HG03378 (cell line): ENCODE measurements around the gene AMACR.

Experiments
- ATAC-seq: cut with Tn5 transposase; IDR thresholded peaks from one replicate; pipeline ENCODE4 v1.9.1; 2021; ENCODE audit warnings: mild to moderate bottlenecking, moderate library complexity; ENCODE audit not compliant: unreplicated experiment

The AMACR gene

DNA sequence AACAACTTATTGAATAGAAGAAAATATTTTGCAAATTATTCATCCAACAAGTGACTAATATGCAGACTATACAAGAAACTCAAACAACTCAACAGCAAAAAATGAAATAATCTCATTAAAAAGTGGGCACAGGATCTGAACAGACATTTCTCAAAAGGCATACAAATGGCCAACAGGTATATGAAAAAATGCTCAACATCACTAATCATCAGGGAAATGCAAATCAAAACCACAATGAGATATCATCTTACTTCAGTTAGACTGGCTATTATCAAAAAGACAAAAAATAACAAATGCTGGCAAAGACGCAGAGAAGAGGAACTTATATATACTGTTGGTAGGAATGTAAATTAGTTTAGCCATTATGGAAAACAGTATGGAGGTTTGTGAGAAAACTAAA, 1.8 kb upstream of the AMACR start:
- ATAC-seq = no peak

DNA sequence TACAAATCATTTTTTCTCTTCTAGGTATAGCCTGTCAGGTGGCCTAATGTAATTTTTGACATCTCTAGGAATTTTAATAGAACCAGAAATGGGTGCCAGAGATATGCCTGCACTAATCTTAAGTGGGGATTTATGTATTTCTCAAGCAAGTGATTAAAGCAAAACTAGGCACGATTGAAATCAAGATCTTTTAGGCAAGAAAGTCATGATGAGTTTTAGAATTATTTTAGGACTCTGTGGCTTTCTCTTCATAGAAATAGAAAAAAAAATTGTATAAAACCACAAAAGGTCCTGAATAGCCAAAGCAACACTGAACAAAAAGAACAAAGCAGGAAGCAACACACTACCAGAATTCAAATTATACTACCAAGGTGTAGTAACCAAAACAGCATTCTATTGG, 952 bp upstream of the AMACR start:
- ATAC-seq = no peak

DNA sequence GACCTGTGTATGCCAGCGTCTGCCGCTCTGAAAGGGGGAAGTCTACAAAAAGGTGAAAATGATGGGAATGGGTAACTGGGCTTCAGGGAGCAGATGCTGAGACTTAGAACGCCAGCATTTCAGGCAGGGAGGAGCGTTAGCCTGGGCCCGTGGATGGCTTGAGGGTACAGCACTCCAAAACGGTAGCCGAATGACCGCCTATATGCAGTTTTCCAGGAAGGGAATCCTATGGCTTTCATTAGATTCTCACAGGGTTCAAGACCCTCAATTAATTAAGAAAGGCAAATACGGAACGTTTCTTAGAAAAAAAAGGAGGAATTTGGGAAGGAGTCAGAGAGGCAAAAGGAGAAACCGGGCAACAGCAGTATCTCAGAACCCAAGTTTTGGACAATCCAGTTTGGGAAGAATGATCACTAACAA, 639 bp downstream of the AMACR start:
- no peak for ATAC-seq

DNA sequence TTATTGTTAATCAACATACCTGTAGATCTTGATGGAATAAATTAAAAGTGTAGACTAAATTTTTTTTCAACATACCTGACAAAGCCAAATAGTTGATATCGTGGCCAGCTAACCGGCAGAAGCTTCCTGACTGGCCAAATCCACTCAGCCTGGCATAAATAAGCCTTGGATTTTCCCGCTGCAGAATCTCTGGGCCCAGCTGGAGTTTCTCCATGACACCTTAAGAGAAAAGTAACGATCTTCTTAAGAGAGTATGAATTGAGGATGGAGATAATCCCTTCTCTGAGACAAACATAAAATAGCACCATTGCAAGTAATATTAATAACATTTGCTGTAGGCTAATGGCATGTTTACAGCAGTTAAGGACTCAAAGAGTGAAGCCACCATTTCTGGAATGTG, 2.2 kb downstream of the AMACR start:
- no peak for ATAC-seq

DNA sequence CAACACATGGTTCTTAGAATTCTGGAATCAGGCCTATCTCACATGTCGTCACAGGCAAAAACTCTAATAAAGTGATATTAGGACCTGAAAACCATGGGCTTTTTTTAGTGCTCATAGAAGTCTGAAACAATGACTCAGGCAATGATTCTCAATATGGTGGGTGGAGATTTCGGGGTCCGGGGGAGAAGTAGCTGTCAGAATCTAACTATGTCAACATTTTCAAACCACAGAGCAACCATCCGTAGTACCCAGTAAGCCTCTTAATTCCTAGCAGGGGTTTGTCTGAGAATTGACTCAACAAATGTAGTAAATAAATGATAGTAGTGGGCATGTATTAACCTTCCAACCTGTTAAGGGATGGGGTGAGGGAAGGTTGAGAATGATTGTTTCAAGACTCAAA, 2.6 kb downstream of the AMACR start:
- no peak for ATAC-seq

DNA sequence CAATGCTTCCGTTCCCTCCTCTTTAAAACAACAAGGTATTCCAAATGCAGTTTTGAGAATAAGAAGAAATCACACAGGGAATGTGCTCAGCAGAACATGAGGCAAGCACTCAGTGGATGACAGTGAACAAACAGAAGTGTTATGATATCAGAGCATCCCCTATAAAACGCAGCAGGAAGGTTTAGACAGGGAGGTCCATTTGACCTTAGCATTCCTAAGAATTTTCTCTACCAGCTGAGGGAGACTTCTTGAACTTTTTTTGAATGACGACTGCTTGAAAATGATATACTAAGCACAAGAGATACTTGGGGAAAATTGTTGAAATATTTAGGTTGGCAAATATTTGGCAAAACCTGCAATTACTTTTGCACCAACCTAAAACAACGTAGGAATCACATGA, 3.9 kb downstream of the AMACR start:
- ATAC-seq = no peak

DNA sequence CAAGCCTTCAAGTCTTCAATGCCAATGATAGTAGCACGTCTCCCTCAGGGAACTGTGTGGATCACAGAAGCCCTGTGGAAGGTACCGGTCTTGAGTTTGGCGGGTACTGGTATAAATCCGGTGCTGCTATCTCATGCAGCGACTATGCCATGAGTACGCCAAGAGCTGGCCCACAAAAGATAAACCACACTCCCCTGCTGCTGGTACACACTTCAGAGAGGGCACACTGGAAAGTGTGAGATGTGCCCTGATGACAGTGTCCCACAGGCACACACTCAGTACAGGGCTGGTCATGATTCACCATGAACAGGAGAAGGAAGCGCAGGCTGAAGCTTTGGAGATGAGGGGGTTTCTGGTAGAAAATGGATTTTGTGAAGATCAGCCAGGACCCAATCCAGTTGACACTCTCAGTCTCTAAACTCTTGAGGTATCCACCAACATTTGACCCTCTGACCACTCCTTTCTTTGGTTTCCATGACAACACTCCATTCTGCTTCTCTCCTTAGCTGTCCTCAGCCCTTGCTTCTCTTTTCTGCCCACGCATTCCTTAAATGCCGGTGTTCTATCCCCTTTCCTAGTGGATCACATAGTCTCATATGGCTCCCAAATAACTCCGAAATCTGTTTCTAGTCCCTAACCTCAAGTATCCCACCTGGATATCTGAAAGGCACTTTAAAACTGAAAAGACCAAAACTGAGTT, 5.1 kb downstream of the AMACR start:
- no peak for ATAC-seq

DNA sequence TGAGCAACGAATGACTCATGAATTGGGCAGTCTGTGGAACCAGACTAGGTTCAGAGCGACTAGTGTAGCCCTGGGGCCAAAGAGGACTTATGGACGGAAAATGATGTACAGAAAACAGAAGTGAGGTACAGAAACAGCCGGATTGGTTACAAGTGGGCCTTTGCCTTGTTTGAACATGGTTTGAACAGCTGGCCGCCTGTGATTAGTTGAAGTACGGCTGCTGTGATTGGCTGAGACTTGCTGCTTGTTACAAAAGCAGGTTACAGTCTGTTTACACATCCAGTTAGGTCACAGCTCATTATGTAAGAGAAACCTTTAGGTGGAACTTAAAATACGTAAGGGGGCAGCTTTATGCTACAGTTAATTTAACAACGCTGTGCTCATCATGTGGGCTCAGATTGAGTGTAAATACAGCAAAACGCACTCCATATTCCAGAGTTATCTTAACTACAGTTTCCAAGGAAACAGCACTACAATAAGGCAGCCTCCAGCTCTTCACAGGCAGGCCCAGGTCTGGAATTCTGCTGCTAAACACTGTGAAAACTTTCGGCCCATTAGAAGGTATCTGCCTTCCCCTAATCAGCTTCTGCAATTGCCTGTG, 6.5 kb downstream of the AMACR start:
- ATAC-seq = no peak

DNA sequence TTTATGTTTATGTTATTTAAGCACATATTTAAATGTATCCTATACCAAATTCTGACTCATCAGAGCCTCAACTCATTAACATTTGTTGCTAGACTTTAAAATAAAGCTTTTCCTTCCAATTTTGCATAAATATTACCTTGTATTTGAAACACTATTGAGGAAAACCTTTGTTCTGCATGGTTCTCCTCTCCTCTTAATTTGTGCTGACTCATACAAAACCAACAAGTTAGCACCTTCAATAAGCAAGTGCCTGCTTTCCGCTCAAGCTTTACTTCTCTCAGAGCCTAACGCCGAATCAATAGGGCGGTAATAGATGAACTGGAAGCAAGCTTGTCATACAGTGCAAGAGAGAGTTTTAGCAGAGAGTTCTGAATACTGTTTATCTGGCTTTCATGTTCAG, 7.9 kb downstream of the AMACR start:
- no peak for ATAC-seq

DNA sequence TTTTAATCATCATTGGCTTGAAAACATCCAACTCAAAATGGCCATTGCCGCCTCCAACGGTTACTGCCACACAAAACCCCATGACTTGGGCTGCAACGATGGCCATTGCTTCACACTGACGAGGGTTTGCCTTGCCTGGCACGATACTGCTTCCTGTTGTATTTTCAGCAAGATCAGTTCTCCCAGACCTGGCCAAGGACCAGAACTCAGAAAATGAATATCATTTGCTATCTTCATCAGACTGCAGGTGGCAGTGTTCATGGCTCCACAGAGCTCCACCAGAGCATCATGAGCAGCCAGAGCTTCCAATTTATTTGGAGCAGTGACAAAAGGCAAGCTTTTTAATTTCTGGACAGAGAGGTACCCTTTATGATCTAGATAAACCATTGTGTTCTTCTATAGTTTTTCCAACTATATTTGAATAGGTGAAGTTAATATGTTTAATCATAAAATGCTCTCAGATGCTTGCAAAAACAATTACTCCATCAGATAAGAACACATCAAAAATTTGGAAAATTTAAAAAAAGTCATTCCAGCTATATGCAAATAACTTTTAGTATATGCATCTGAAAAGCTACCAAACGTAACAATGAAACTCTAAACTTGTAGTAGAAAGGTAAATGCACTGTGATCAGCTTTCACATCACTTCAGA, 10.4 kb downstream of the AMACR start:
- ATAC-seq = no peak

DNA sequence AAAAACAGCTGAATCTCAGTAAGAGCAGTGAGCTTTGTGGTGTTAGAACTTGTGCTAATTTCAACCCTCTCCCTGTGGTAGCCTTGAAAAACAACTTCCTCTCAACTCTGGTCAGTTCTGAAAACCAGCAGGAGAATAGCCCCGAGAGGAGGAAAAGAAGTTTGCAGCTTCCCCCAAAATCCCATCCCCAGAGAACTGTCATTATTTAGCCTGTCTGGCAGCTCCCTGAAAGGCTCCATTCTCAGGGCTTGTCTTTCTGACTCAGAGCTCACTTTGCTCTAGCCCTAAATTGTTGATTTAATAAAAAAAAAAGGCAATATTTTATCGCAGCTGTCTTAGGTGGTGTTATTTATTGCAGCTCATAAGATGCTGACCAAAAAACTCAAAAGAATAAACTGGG, 12.0 kb downstream of the AMACR start:
- no peak for ATAC-seq

DNA sequence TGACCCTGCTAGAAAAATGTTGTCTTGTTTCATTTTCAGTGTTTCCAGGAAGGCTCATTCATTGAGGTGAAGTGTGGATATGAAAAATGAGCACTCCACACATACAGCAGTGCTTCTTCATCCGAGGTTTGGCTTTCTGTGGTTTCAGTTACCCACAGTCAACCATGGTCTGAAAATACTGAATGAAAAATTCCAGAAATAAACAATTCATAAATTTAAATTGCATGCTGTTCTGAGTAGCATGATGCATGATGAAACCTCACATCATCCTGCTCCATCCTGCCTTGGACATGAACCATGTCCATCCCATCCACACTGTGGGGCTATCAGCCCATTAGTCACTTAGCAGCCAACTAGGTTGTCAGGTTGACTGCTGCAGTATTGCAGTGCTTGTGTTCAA, 13.0 kb downstream of the AMACR start:
- no peak for ATAC-seq

DNA sequence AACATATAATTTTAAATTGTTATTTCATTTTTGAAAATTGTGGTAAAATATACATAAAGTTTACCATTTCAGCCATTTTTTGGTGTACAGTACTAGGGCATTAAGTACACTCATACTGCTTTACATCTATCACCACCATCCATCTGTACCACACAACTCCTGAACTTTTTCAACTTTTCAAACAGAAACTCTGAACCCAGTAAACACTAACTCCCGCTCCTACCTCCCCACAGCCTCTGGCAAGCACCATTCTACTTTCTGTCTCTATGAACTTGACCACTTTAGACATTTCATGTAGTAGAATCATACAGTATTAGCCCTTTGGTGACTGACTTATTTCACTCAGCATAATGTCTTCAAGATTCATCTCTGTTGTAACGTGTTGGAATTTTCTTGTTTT, 15.0 kb downstream of the AMACR start:
- no peak for ATAC-seq

DNA sequence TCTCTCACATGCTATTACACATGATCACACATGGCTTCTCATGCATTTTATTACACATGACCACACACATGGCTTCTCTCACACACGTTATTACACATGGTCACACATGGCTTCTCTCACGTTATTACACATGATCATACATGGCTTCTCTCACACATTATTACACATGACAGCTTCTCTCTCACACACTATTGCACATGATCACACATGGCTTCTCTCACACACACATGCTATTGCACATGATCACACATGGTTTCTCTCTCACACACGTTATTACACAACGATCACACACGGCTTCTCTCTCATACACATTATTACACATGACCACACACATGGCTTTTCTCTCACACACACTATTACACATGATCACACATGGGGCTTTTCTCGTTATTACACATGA, 22.4 kb downstream of the AMACR start:
- ATAC-seq = no peak

DNA sequence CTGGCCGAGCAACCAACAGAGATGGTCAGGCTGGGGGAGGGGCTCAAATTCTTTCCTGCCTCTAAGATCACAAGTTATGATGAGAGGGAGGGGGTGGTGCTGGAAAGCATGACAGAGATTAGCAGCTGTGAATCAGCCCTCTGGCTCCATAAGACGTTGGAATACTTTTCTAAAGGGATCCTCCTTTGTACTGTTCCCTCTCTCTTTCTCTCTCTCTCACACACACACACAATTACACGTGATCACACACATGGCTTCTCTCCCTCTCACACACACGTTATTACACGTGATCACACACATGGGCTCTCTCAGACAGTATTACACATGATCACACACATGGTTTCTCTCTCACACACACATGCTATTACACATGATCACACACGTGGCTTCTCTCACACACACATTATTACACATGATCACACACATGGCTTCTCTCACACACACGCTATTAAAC, 23.2 kb downstream of the AMACR start, which contains the start of gene SLC45A2:
TSS of gene SLC45A2 (minus strand) at position 23 of the 454 bp plus-strand sequence. CDS start 110 bp downstream, outside the sequence.
- ATAC-seq = no peak

DNA sequence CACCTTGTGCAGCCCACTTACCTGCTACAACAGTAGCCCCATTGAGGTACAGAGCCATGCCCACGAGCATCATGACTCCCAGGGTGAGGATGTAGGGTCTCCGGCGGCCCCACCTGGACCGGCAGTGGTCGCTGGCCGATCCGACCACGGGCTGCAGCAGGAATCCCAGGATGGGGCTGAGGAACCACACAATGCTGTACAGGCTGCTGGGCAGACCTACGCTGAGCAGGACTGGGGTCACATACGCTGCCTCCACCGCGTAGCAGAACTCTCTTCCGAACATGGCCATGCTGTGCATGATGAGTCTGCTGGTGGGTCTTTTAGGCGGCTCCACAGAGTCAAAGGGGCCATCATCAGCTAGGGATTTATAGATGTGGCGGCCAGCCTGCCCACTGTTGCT, 23.7 kb downstream of the AMACR start:
- no peak for ATAC-seq

DNA sequence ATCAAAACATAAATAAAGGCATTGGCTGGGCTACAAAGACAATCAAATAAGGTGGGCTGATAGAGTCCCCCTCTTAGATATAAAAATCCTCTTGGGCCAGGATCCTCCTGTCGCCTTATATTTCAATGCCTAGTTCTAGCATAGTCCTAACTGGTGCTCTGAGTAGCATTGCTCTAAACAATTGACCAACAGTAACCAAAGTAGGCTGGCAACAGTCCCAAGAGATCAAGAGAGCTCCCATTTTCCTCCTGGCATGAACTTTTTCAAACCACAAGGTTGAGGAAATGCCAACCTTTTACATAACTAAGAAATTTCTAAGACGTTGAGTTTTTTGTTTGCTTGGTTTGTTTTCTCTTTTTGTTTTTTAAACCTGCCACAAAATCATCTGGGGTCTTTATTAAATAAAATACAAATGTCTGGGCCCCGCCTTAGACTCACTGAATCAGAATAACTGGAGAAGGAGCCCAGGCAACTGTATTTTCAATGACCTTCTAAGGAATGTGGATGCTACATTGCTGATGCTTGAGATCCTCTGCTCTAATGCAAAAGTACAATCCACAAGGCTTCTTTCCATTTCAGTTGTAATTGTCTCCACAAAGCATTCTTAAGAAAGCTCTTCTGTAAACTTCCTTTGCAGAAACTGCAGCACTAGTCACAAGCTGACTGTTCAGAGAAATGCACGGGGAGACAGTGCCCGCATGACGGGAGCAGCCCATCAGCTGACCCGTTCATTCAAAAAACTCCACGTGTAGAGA, 26.3 kb downstream of the AMACR start:
- no peak for ATAC-seq

DNA sequence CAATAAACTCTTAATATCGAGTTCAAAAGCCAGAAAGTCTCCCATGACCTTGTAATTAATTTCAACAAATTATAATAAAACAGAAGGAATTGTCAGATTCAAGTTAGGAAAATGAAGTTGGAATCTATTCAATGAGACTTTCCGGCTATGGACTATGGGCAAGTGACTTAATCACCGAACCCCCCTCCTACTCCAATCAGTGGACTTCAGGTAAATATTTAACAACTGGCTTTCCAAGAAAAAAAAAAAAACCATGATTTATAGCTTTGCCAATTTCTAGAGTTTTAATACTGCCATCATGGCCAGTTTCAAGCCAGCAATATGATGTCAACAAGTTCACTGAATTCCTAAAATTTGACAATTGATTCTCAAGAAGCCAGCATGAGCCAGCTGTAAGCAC, 27.8 kb downstream of the AMACR start:
- ATAC-seq = no peak

DNA sequence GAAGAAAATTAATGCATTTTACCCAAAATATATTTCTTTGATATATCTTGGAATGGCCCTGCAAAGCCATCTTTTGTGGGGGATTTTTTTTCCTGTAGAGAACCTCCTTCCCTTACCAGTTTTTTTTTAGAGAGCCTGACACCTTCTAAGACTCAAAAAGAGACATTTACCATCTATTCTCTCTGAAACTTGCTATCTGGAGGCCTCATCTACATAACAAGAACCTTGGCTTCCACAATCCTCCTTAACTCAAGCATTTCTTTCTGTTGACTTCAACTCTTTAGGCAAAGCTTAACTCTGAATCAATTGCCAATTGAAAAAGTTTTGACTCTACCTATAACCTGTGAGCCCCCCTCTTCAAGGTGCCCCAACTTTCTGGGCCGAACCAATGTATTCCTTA, 29.5 kb downstream of the AMACR start:
- no peak for ATAC-seq

DNA sequence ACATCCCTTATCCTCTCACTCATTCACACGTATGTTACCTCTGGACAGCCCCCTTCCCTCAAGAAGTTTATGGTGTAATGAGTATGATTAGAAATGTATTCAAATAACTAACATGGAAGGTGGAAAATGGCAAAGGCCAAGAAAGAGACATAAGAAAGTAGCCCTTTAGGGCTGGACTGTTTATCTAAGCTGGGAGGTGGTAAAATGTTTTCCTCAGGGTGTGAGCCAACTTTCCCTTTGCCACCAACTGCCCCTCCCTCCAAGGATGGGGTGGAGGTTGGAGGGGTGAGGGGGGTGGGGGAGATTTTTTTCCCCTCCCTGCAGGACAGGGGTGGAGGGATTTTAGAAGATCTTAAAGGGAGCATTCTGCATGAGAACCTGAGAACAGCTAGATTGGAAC, 31.5 kb downstream of the AMACR start:
- ATAC-seq = no peak

DNA sequence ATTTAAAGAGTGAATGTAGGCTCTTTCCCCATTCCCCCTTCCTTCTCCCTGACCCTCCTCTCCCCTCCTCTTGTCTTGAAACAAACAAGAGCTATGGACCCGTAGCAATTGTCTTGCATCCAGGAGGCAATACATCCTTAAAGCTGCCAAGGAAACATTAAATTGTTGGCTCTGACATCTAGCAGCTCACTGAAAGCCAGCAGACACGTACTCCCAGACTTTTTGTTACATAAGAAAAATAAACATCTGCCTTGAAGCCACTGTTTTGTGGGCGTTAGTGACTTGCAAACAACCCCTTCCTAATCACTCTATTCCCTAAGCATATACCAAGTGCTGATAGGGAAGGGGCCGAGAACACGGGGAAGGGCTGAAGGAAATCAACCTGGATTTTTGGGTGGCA, 32.0 kb downstream of the AMACR start:
- no peak for ATAC-seq

DNA sequence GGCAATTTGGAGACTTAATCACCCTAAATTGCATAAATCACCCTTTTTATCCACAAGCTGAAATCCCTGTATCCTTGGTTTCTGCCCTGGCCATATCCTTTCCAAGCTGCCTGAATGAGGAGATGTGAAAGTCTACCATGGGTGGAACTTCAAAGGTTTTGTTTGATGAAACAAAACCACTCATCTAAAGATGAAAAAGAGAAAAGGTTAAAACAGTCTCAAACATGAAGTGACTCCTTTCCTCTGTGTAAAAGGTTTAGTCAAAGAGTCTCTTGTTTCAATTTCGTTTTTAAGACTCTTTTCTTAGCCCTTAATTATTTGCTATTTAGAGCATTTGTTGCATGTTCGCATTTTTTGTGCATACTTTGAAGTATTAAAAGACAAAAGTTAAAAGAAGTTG, 34.6 kb downstream of the AMACR start:
- ATAC-seq = no peak
